ENCODE results near the gene HERC6.

DNA sequence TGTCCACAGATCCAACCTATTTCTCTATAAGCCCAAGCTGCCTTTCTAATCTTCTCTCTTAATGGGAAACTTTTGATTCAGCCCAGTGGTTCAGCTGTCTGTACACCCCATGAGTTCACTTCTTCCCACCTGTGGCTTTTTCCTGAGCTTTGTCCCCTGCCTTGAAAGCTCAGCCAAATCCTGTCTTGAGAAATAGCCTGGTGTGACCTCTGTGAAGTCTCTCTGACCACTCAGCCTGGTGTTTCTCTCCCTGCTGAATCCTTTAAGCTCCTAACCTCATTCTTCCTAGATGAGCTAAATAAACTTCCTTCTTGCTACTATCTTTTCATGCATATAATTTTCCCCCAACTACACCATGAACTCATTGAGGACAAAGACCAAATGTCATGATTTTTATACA is 63.0 kb downstream of the HERC6 start:
- TF ChIP-seq, protein P1, sequence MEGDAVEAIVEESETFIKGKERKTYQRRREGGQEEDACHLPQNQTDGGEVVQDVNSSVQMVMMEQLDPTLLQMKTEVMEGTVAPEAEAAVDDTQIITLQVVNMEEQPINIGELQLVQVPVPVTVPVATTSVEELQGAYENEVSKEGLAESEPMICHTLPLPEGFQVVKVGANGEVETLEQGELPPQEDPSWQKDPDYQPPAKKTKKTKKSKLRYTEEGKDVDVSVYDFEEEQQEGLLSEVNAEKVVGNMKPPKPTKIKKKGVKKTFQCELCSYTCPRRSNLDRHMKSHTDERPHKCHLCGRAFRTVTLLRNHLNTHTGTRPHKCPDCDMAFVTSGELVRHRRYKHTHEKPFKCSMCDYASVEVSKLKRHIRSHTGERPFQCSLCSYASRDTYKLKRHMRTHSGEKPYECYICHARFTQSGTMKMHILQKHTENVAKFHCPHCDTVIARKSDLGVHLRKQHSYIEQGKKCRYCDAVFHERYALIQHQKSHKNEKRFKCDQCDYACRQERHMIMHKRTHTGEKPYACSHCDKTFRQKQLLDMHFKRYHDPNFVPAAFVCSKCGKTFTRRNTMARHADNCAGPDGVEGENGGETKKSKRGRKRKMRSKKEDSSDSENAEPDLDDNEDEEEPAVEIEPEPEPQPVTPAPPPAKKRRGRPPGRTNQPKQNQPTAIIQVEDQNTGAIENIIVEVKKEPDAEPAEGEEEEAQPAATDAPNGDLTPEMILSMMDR (IDR thresholded peaks at IDR 0.05; ENCODE audit: poor library complexity, severe bottlenecking) = no peak
- no peak for TF ChIP-seq EP300 (conservative IDR thresholded peaks at IDR 0.05; ENCODE audit: poor library complexity, severe bottlenecking)
- no peak for TF ChIP-seq POLR2AphosphoS5 (IDR thresholded peaks at IDR 0.05)
- TF ChIP-seq, protein P2, sequence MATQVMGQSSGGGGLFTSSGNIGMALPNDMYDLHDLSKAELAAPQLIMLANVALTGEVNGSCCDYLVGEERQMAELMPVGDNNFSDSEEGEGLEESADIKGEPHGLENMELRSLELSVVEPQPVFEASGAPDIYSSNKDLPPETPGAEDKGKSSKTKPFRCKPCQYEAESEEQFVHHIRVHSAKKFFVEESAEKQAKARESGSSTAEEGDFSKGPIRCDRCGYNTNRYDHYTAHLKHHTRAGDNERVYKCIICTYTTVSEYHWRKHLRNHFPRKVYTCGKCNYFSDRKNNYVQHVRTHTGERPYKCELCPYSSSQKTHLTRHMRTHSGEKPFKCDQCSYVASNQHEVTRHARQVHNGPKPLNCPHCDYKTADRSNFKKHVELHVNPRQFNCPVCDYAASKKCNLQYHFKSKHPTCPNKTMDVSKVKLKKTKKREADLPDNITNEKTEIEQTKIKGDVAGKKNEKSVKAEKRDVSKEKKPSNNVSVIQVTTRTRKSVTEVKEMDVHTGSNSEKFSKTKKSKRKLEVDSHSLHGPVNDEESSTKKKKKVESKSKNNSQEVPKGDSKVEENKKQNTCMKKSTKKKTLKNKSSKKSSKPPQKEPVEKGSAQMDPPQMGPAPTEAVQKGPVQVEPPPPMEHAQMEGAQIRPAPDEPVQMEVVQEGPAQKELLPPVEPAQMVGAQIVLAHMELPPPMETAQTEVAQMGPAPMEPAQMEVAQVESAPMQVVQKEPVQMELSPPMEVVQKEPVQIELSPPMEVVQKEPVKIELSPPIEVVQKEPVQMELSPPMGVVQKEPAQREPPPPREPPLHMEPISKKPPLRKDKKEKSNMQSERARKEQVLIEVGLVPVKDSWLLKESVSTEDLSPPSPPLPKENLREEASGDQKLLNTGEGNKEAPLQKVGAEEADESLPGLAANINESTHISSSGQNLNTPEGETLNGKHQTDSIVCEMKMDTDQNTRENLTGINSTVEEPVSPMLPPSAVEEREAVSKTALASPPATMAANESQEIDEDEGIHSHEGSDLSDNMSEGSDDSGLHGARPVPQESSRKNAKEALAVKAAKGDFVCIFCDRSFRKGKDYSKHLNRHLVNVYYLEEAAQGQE (IDR thresholded peaks at IDR 0.05; ENCODE audit: borderline replicate concordance) = no peak
- TF ChIP-seq TAF1 (IDR thresholded peaks at IDR 0.05; ENCODE audit: low read depth) = no peak
- no peak for TF ChIP-seq SMC3 (conservative IDR thresholded peaks at IDR 0.05; ENCODE audit: poor library complexity)
- no peak for TF ChIP-seq EZH2 (IDR thresholded peaks at IDR 0.05; ENCODE audit: borderline replicate concordance, insufficient read depth, low read length, poor library complexity, severe bottlenecking)

Data from neural cell (in vitro differentiated cells).